ENCODE results near the gene GAL.

GAL gene

GRCh38 chr11:68735125-68735524 lies 50.8 kb downstream of the GAL start:
- no peaks in the 10 kb centered on the region for H3K27me3 ChIP-seq (ENCODE audit: control insufficient read depth, insufficient read depth, low read length)
- H3K4me1 ChIP-seq (ENCODE audit: control insufficient read depth, insufficient read depth, low read length), result no peaks in the 10 kb centered on the region
- H3K9me3 ChIP-seq (ENCODE audit: control insufficient read depth, low read length), result no peaks in the 10 kb centered on the region
- H3K4me3 ChIP-seq (ENCODE audit: low read length), result no peak overlapping the region
- no peak overlapping the region for H3K9ac ChIP-seq (ENCODE audit: low read length)
- no peaks in the 10 kb centered on the region for H3K36me3 ChIP-seq (ENCODE audit: control insufficient read depth, insufficient read depth, low read length)

GRCh38 chr11:68735646-68736045 lies 51.3 kb downstream of the GAL start:
- Histone ChIP-seq H3K9ac (ENCODE audit: low read length) (no peak overlapping the region), H3K4me3 (ENCODE audit: low read length) (no peak overlapping the region), H3K36me3 (ENCODE audit: control insufficient read depth, insufficient read depth, low read length) (no peaks in the 10 kb centered on the region), H3K27me3 (ENCODE audit: control insufficient read depth, insufficient read depth, low read length) (no peaks in the 10 kb centered on the region), H3K9me3 (ENCODE audit: control insufficient read depth, low read length) (no peaks in the 10 kb centered on the region), H3K4me1 (ENCODE audit: control insufficient read depth, insufficient read depth, low read length) (no peaks in the 10 kb centered on the region)

Data from mucosa of stomach (tissue), 1 donor.